Mesothelial cell of epicardium (in vitro differentiated cells): ENCODE data around the gene LRP6. TPM values are rescaled to one million over a fixed set of nuclear protein-coding genes. Genes with fewer than 3 reads are reported as not detected.

Experiments
- DNase-seq, 2 experiments: peaks; one replicate each; pipeline ENCODE4 v3.0.0; 2021; ENCODE audit warnings: low spot score in 2 of 2; ENCODE audit not compliant: unreplicated experiment in 2 of 2
- H3K27ac Mint-ChIP-seq: 2 replicates; pipeline ENCODE4 v1.8.0; 2021; ENCODE audit warnings: mixed read lengths
- H3K27me3 Mint-ChIP-seq: 2 replicates; pipeline ENCODE4 v1.8.0; 2021; ENCODE audit warnings: low read depth, mixed read lengths
- H3K36me3 Mint-ChIP-seq: 2 replicates; pipeline ENCODE4 v1.8.0; 2021; ENCODE audit warnings: mixed read lengths
- H3K4me1 Mint-ChIP-seq: 2 replicates; pipeline ENCODE4 v1.8.0; 2021; ENCODE audit warnings: mixed read lengths
- H3K4me3 Mint-ChIP-seq: 2 replicates; pipeline ENCODE4 v1.8.0; 2021; ENCODE audit warnings: mild to moderate bottlenecking, moderate library complexity, mixed read lengths
- H3K9me3 Mint-ChIP-seq: 2 replicates; pipeline ENCODE4 v1.8.0; 2021; ENCODE audit warnings: mixed read lengths
- microRNA-seq: library from miRNA; unstranded; fragments of <30 nt; microRNA quantifications from one replicate; pipeline ENCODE4 v1.2.0, GENCODE V29; 2021; ENCODE audit warnings: inconsistent platforms, mixed read lengths
- total RNA-seq: library from RNA; stranded (reverse); gene quantifications from 3 replicates; pipeline ENCODE4 v1.2.1, GENCODE V29; 2021
- TF ChIP-seq, protein P1 (sequence below): fragments of 200-600 bp; sonication (generic); IDR thresholded peaks from one replicate; pipeline ENCODE4 v1.5.0; 2021; ENCODE audit warnings: antibody characterized with exemption; ENCODE audit not compliant: unreplicated experiment

LRP6 gene
- total RNA-seq, 1 donor from 2014 or later = 72.9 TPM

DNA sequence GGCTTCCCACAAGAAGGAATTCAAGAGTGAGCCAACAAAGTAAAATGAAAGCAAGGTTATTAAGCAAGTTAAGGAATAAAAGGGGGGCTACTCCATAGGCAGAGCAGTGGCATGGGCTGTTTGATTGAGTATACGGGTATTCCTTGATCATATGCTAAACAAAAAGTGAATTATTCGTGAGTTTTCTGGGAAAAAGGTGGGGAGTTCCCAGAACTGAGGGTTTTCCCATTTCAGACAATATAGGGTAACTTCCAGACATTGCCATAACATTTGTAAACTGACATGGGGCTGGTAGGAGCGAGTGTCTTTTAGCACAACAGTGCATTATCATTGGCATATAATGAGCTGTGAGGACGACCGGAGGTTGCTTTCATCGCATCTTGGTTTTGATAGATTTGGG lies 198.1 kb downstream of the LRP6 start:
- Mint-ChIP-seq H3K4me3 (no peak overlapping the region), H3K9me3 (no peaks in the 10 kb centered on the region), H3K27ac (no peak overlapping the region), H3K36me3 (no peaks in the 10 kb centered on the region), H3K27me3 (peaks cover 1% of the 10 kb centered on the region), H3K4me1 (peaks cover 6% of the 10 kb centered on the region)
- TF ChIP-seq, protein P1, sequence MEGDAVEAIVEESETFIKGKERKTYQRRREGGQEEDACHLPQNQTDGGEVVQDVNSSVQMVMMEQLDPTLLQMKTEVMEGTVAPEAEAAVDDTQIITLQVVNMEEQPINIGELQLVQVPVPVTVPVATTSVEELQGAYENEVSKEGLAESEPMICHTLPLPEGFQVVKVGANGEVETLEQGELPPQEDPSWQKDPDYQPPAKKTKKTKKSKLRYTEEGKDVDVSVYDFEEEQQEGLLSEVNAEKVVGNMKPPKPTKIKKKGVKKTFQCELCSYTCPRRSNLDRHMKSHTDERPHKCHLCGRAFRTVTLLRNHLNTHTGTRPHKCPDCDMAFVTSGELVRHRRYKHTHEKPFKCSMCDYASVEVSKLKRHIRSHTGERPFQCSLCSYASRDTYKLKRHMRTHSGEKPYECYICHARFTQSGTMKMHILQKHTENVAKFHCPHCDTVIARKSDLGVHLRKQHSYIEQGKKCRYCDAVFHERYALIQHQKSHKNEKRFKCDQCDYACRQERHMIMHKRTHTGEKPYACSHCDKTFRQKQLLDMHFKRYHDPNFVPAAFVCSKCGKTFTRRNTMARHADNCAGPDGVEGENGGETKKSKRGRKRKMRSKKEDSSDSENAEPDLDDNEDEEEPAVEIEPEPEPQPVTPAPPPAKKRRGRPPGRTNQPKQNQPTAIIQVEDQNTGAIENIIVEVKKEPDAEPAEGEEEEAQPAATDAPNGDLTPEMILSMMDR = no peak
- no peak for DNase-seq

Small RNA genes lying within 50 kb of the gene (microRNA-seq; reads per million reads assigned to microRNA genes)
- gene MIR1244-4 = not detected

Other genes with a start within 250 kb of the LRP6 start
- not detected in 3 replicates for gene BCL2L14, start 196.1 kb downstream of the LRP6 start, total RNA-seq
- 15.4 to 17.2 TPM (median 16.6 TPM) in 3 replicates for gene MANSC1, start 83.2 kb upstream of the LRP6 start, total RNA-seq
- 11.0 to 13.4 TPM (median 13.3 TPM) in 3 replicates for gene BORCS5, start 90.0 kb upstream of the LRP6 start, total RNA-seq